ENCODE results near the gene TAF1. TPM values are rescaled to one million over a fixed set of nuclear protein-coding genes. Genes with fewer than 3 reads are reported as not detected.
"Not testable (repeated sequence)": the region's sequence is repeated elsewhere in the genome, so short reads cannot be mapped to it uniquely, and the experiment has no call there.

The TAF1 gene
- total RNA-seq, 1 donor from 2014 or later = 42.4 TPM

GRCh38 chrX:71416260-71416659, 50.1 kb downstream of the TAF1 start:
- DNase-seq (ENCODE audit: extremely low read depth, low read depth, low spot score) = not testable (repeated sequence)

GRCh38 chrX:71420686-71421085, 54.5 kb downstream of the TAF1 start:
- no peak for DNase-seq (ENCODE audit: extremely low read depth, low read depth, low spot score)

GRCh38 chrX:71432733-71433132, 66.6 kb downstream of the TAF1 start:
- no peak for DNase-seq (ENCODE audit: extremely low read depth, low read depth, low spot score)

- DNase-seq (ENCODE audit: extremely low read depth, low read depth, low spot score) = no peak
Measured at GRCh38 chrX:71438750-71439149, 72.6 kb downstream of the TAF1 start.

GRCh38 chrX:71439420-71439819, 73.3 kb downstream of the TAF1 start:
- DNase-seq (ENCODE audit: extremely low read depth, low read depth, low spot score) = no peak

GRCh38 chrX:71439896-71440295, 73.7 kb downstream of the TAF1 start:
- DNase-seq (ENCODE audit: extremely low read depth, low read depth, low spot score) = no peak

- no peak for DNase-seq (ENCODE audit: extremely low read depth, low read depth, low spot score)
Measured at GRCh38 chrX:71440401-71440800, 74.2 kb downstream of the TAF1 start.

- not testable (repeated sequence) for DNase-seq (ENCODE audit: extremely low read depth, low read depth, low spot score)
Measured at GRCh38 chrX:71441809-71442208, 75.7 kb downstream of the TAF1 start.

- DNase-seq (ENCODE audit: extremely low read depth, low read depth, low spot score) = no peak
Measured at GRCh38 chrX:71450433-71451106, 84.4 kb downstream of the TAF1 start.

GRCh38 chrX:71451518-71451917, 85.4 kb downstream of the TAF1 start:
- not testable (repeated sequence) for DNase-seq (ENCODE audit: extremely low read depth, low read depth, low spot score)

GRCh38 chrX:71453056-71453455, 86.9 kb downstream of the TAF1 start:
- no peak for DNase-seq (ENCODE audit: extremely low read depth, low read depth, low spot score)

- no peak for DNase-seq (ENCODE audit: extremely low read depth, low read depth, low spot score)
Measured at GRCh38 chrX:71454222-71454621, 88.1 kb downstream of the TAF1 start.

- DNase-seq (ENCODE audit: extremely low read depth, low read depth, low spot score) = no peak
Measured at GRCh38 chrX:71458866-71459265, 92.7 kb downstream of the TAF1 start.

- no peak for DNase-seq (ENCODE audit: extremely low read depth, low read depth, low spot score)
Measured at GRCh38 chrX:71464968-71465367, 98.8 kb downstream of the TAF1 start.

- DNase-seq (ENCODE audit: extremely low read depth, low read depth, low spot score) = no peak
Measured at GRCh38 chrX:71466979-71467523, 100.9 kb downstream of the TAF1 start.

- no peak for DNase-seq (ENCODE audit: extremely low read depth, low read depth, low spot score)
Measured at GRCh38 chrX:71475785-71476540, 109.8 kb downstream of the TAF1 start.

- DNase-seq (ENCODE audit: extremely low read depth, low read depth, low spot score) = no peak
Measured at GRCh38 chrX:71482228-71482958, 116.2 kb downstream of the TAF1 start.

GRCh38 chrX:71487814-71488213, 121.7 kb downstream of the TAF1 start:
- DNase-seq (ENCODE audit: extremely low read depth, low read depth, low spot score) = no peak

GRCh38 chrX:71489540-71489939, 123.4 kb downstream of the TAF1 start:
- no peak for DNase-seq (ENCODE audit: extremely low read depth, low read depth, low spot score)

GRCh38 chrX:71492231-71493065, 126.3 kb downstream of the TAF1 start:
- no peak for DNase-seq (ENCODE audit: extremely low read depth, low read depth, low spot score)
